Measurements from ENCODE around the gene CARD19. TPM values are rescaled to one million over a fixed set of nuclear protein-coding genes. Genes with fewer than 3 reads are reported as not detected.

CARD19 gene, protein sequence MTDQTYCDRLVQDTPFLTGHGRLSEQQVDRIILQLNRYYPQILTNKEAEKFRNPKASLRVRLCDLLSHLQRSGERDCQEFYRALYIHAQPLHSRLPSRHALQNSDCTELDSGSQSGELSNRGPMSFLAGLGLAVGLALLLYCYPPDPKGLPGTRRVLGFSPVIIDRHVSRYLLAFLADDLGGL
- 51.4 and 74.5 TPM in 2 replicates for total RNA-seq

GRCh38 chr9:93096131-93096802 is at the start of gene CARD19:
CARD19 (plus strand) TSS chr9:93096217; CDS start chr9:93096346, 129 bp downstream.

DNA sequence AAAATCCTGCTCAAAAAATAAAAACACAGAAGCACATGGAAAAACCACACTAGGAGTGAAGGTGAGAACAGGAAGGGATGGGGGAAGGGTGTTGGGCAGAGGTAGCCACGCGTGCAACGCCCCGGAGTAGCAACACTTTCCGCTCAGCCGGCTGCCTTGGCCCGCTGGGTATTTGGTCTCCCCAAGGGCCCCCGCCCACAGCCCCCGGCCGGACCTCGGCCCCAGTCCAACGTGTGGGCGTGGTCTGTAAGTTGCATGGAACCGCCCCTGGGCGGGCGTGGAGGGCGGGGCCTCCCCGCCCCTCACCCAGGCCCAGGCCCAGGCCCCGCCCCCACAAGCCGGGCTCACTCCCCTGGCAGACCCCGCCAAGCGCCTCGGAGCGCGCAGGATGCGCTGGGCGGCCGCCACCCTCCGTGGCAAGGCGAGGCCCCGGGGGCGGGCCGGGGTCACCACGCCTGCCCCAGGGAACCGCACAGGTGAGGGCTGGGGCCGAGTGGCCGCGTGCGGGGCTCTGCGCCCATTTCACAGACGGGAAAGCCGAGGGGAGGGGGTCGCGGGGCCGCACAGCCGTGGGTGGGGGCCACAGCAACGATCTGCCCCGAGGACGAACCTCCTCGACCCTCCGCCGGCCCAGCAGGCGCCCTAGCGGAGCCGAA is 37.5 kb upstream of the CARD19 start, which contains the start of gene SUSD3:
Gene SUSD3, plus strand, starts transcription at position 347 of the 656 bp plus-strand sequence. Its CDS starts 42 bp downstream, at position 389.

GRCh38 chr9:93134015-93134739 is 38.2 kb downstream of the CARD19 start, which contains the start of gene NINJ1:
NINJ1 (minus strand) TSS chr9:93134251; CDS start chr9:93134217, 34 bp downstream.

Other genes with a start within 250 kb of the CARD19 start
- gene ZNF484, start 218.2 kb upstream of the CARD19 start, total RNA-seq: 11.0 and 12.8 TPM in 2 replicates
- gene FGD3, start 148.7 kb upstream of the CARD19 start, total RNA-seq: not detected in 2 replicates
- gene SUSD3, start 37.5 kb upstream of the CARD19 start, total RNA-seq: 0.26 TPM in 1 of 2 replicates, not detected in the other
- 19.0 and 23.0 TPM in 2 replicates for gene NINJ1, start 38.0 kb downstream of the CARD19 start, total RNA-seq
- not detected in 2 replicates for gene WNK2, start 87.9 kb downstream of the CARD19 start, total RNA-seq

Data from aortic smooth muscle cell (primary cell).